DMS79 (cell line): ENCODE data around the gene ETV6.
"Not testable (repeated sequence)": the region's sequence is repeated elsewhere in the genome, so short reads cannot be mapped to it uniquely, and the experiment has no call there.

Experiments
- DNase-seq: peaks from one replicate; lab custom pipeline; 2025; lab: John Stamatoyannopoulos, UW

The ETV6 gene

GRCh38 chr12:11649413-11650285 lies at the start of gene ETV6:
ETV6 (plus strand) TSS chr12:11649674; CDS start chr12:11650128, 454 bp downstream.
- DNase-seq = peak; percentile 79

GRCh38 chr12:11600199-11600598 lies 49.3 kb upstream of the ETV6 start:
- DNase-seq = no peak

GRCh38 chr12:11601647-11602046 lies 47.8 kb upstream of the ETV6 start:
- DNase-seq = no peak

- no peak for DNase-seq
These were observed 42.0 kb upstream of the ETV6 start for GRCh38 chr12:11607313-11608081.

GRCh38 chr12:11609045-11609444 lies 40.4 kb upstream of the ETV6 start:
- DNase-seq = no peak

GRCh38 chr12:11615481-11615880 lies 34.0 kb upstream of the ETV6 start:
- peak; percentile 1 for DNase-seq

GRCh38 chr12:11618046-11618445 lies 31.4 kb upstream of the ETV6 start:
- DNase-seq = no peak

GRCh38 chr12:11621797-11622423 lies 27.6 kb upstream of the ETV6 start:
- DNase-seq = no peak

- no peak for DNase-seq
These were observed 26.6 kb upstream of the ETV6 start for GRCh38 chr12:11622876-11623281.

- DNase-seq = no peak
These were observed 26.1 kb upstream of the ETV6 start for GRCh38 chr12:11623382-11623781.

- no peak for DNase-seq
These were observed 25.4 kb upstream of the ETV6 start for GRCh38 chr12:11624116-11624515.

- not testable (repeated sequence) for DNase-seq
These were observed 21.8 kb upstream of the ETV6 start for GRCh38 chr12:11627709-11628108.

- DNase-seq = no peak
These were observed 21.1 kb upstream of the ETV6 start for GRCh38 chr12:11628353-11628752.

GRCh38 chr12:11630046-11630706 lies 19.3 kb upstream of the ETV6 start:
- DNase-seq = peak; percentile 53

- DNase-seq = no peak
These were observed 18.2 kb upstream of the ETV6 start for GRCh38 chr12:11631288-11631687.

- not testable (repeated sequence) for DNase-seq
These were observed 17.6 kb upstream of the ETV6 start for GRCh38 chr12:11631881-11632280.

- DNase-seq = no peak
These were observed 15.5 kb upstream of the ETV6 start for GRCh38 chr12:11633968-11634367.

- no peak for DNase-seq
These were observed 14.1 kb upstream of the ETV6 start for GRCh38 chr12:11635341-11635740.

GRCh38 chr12:11638315-11638916 lies 11.1 kb upstream of the ETV6 start:
- DNase-seq = no peak

GRCh38 chr12:11639454-11639853 lies 10.0 kb upstream of the ETV6 start:
- no peak for DNase-seq

GRCh38 chr12:11641522-11641921 lies 8.0 kb upstream of the ETV6 start:
- DNase-seq = no peak

- no peak for DNase-seq
These were observed 6.7 kb upstream of the ETV6 start for GRCh38 chr12:11642785-11643184.
